H1 (cell line): ENCODE data around the gene CAMP. TPM values are rescaled to one million over a fixed set of nuclear protein-coding genes. Genes with fewer than 3 reads are reported as not detected.

Experiments used
- CTCF ChIA-PET: fragments of 300-600 bp; sonication (Branson Sonifier 250); formaldehyde crosslinking; loops from one replicate; lab custom pipeline; 2021; ENCODE audit not compliant: partially characterized antibody; lab: Charles Lee
- POLR2A ChIA-PET: fragments of 300-600 bp; sonication (Branson Sonifier 250); formaldehyde crosslinking; loops from one replicate; lab custom pipeline; 2021; ENCODE audit warnings: inconsistent platforms; ENCODE audit not compliant: partially characterized antibody; lab: Charles Lee
- DNase-seq, 2 experiments: peaks; one replicate each; pipeline versions ENCODE4 v3.0.0 to v3.0.0-alpha.2; 2010 to 2022; ENCODE audit warnings: low spot score in 2 of 2, low read depth in 1 of 2, mixed read lengths in 1 of 2
- FAIRE-seq: peaks from 2 replicates; lab custom pipeline; 2011; peaks lifted over from hg19 to GRCh38; lab: Jason Lieb, UNC
- H2AFZ ChIP-seq: 2 replicates; pipeline ENCODE4 v1.8.1; 2012; ENCODE audit warnings: low read length, inconsistent platforms
- H2AK5ac ChIP-seq: 2 replicates; pipeline ENCODE4 v1.6.1; 2013; ENCODE audit warnings: low read depth, low read length
- H2BK120ac ChIP-seq: replicated peaks from 2 replicates; pipeline ENCODE3; 2013; ENCODE audit warnings: low read depth, low read length, inconsistent platforms
- H2BK12ac ChIP-seq: 2 replicates; pipeline ENCODE4 v1.6.1; 2013; ENCODE audit warnings: low read depth, low read length
- H2BK15ac ChIP-seq: 2 replicates; pipeline ENCODE4 v1.6.1; 2013; ENCODE audit warnings: low read length
- H2BK20ac ChIP-seq: 2 replicates; pipeline ENCODE4 v1.6.1; 2013; ENCODE audit warnings: low read length
- H2BK5ac ChIP-seq: 2 replicates; pipeline ENCODE4 v1.6.1; 2013; ENCODE audit warnings: low read depth, low read length
- H3K14ac ChIP-seq: 2 replicates; pipeline ENCODE4 v1.6.1; 2013; ENCODE audit warnings: inconsistent platforms; ENCODE audit not compliant: insufficient read length
- H3K18ac ChIP-seq: 2 replicates; pipeline ENCODE4 v1.6.1; 2013; ENCODE audit warnings: low read length; ENCODE audit errors: extremely low read depth
- H3K23ac ChIP-seq: 2 replicates; pipeline ENCODE4 v1.6.1; 2013; ENCODE audit warnings: inconsistent platforms; ENCODE audit not compliant: insufficient read length
- H3K23me2 ChIP-seq: 2 replicates; pipeline ENCODE4 v1.6.1; 2013; ENCODE audit warnings: low read depth, low read length
- H3K27ac ChIP-seq: 2 replicates; pipeline ENCODE4 v1.6.1; 2011; ENCODE audit warnings: low read depth, low read length, inconsistent platforms
- H3K27me3 ChIP-seq, 4 experiments: replicated peaks in 1 of 4; 1 replicate in 1 of 4; 2 replicates in 3 of 4; pipeline versions ENCODE4 v1.6.1 to v1.8.1; 2011 to 2013; ENCODE audit warnings: low read length in 3 of 4, mild to moderate bottlenecking in 3 of 4, inconsistent platforms in 2 of 4, mixed read lengths in 2 of 4, moderate library complexity in 1 of 4; ENCODE audit not compliant: control insufficient read depth in 3 of 4, insufficient read depth in 3 of 4; ENCODE audit errors: extremely low read depth in 1 of 4
- H3K36me3 ChIP-seq, 4 experiments: 2 replicates each; pipeline versions ENCODE4 v1.6.1 to v1.8.1; 2011 to 2013; ENCODE audit warnings: mild to moderate bottlenecking in 4 of 4, low read length in 3 of 4, moderate library complexity in 2 of 4, control low read depth in 1 of 4, inconsistent platforms in 1 of 4; ENCODE audit not compliant: insufficient read depth in 4 of 4, control insufficient read depth in 2 of 4
- H3K4ac ChIP-seq: replicated peaks from 2 replicates; pipeline ENCODE3; 2013; ENCODE audit warnings: low read length, low read depth, mixed read lengths, inconsistent platforms; ENCODE audit not compliant: insufficient read length
- H3K4me1 ChIP-seq, 4 experiments: replicated peaks in 1 of 4; 1 replicate in 1 of 4; 2 replicates in 3 of 4; pipeline versions ENCODE4 v1.6.1 to v1.8.1; 2011 to 2013; ENCODE audit warnings: low read length in 3 of 4, inconsistent platforms in 2 of 4, mixed read lengths in 1 of 4; ENCODE audit not compliant: insufficient read depth in 4 of 4, control insufficient read depth in 3 of 4
- H3K4me2 ChIP-seq, 2 experiments: 2 replicates each; pipeline versions ENCODE4 v1.6.1 to v1.8.1; 2011 to 2013; ENCODE audit warnings: low read depth in 2 of 2, low read length in 2 of 2, control low read depth in 1 of 2, inconsistent platforms in 1 of 2, mild to moderate bottlenecking in 1 of 2; ENCODE audit not compliant: insufficient read depth in 1 of 2
- H3K4me3 ChIP-seq, 4 experiments: fragments of 200-600, 300-600 bp in 1 of 4; sonication (generic), shearing (Covaris generic), sonication (Bioruptor Twin) in 1 of 4; 2 replicates each; pipeline versions ENCODE4 v1.5.1 to v1.8.1; 2011 to 2016; ENCODE audit warnings: low read length in 4 of 4, low read depth in 3 of 4, control low read depth in 2 of 4, inconsistent platforms in 2 of 4, mild to moderate bottlenecking in 2 of 4, mixed read lengths in 1 of 4, moderate library complexity in 1 of 4; ENCODE audit not compliant: insufficient read depth in 2 of 4; ENCODE audit errors: extremely low read depth in 1 of 4
- H3K56ac ChIP-seq: replicated peaks from 2 replicates; pipeline ENCODE3; 2013; ENCODE audit warnings: low read depth, mild to moderate bottlenecking, mixed read lengths, low read length, inconsistent platforms; ENCODE audit not compliant: insufficient read length
- H3K79me1 ChIP-seq: 2 replicates; pipeline ENCODE4 v1.6.1; 2013; ENCODE audit warnings: low read depth, low read length, control low read depth
- H3K79me2 ChIP-seq, 2 experiments: 2 replicates each; pipeline versions ENCODE4 v1.6.1 to v1.8.1; 2012 to 2013; ENCODE audit warnings: low read length in 2 of 2, mild to moderate bottlenecking in 2 of 2, inconsistent platforms in 1 of 2; ENCODE audit not compliant: insufficient read depth in 2 of 2, control insufficient read depth in 1 of 2
- H3K9ac ChIP-seq, 4 experiments: replicated peaks in 1 of 4; 1 replicate in 1 of 4; 2 replicates in 3 of 4; pipeline versions ENCODE4 v1.6.1 to v1.8.1; 2011 to 2013; ENCODE audit warnings: low read depth in 3 of 4, low read length in 3 of 4, control low read depth in 2 of 4, mild to moderate bottlenecking in 2 of 4, moderate library complexity in 2 of 4, inconsistent platforms in 1 of 4; ENCODE audit errors: extremely low read depth in 1 of 4
- H3K9me3 ChIP-seq, 2 experiments: 2 replicates each; pipeline versions ENCODE4 v1.6.1 to v1.8.1; 2012 to 2013; ENCODE audit warnings: mild to moderate bottlenecking in 2 of 2, moderate library complexity in 2 of 2, control low read depth in 1 of 2, inconsistent platforms in 1 of 2, low read depth in 1 of 2, low read length in 1 of 2, mixed read lengths in 1 of 2; ENCODE audit not compliant: insufficient read depth in 2 of 2
- H4K20me1 ChIP-seq, 2 experiments: replicated peaks in 1 of 2; 2 replicates each; pipeline versions ENCODE3 to v1.8.1; 2011 to 2013; ENCODE audit warnings: inconsistent platforms in 2 of 2, low read length in 2 of 2, mild to moderate bottlenecking in 1 of 2; ENCODE audit not compliant: insufficient read depth in 2 of 2, control insufficient read depth in 1 of 2
- H4K5ac ChIP-seq: 2 replicates; pipeline ENCODE4 v1.6.1; 2013; ENCODE audit warnings: low read length, low read depth, mixed read lengths, inconsistent platforms; ENCODE audit not compliant: insufficient read length
- H4K8ac ChIP-seq: 2 replicates; pipeline ENCODE4 v1.8.0; 2013; ENCODE audit warnings: mild to moderate bottlenecking, moderate library complexity, low read length, inconsistent platforms; ENCODE audit not compliant: insufficient read depth; ENCODE audit errors: extremely low read depth
- H4K91ac ChIP-seq: replicated peaks from 2 replicates; pipeline ENCODE3; 2013; ENCODE audit warnings: low read length, mixed read lengths, inconsistent platforms; ENCODE audit not compliant: insufficient read length
- POLR2AphosphoS5 ChIP-seq: IDR thresholded peaks from 2 replicates; pipeline ENCODE4 v1.6.1; 2011; ENCODE audit warnings: low read depth, low read length
- TCF12 ChIP-seq: IDR thresholded peaks from 2 replicates; pipeline ENCODE4 v1.6.1; 2011; ENCODE audit warnings: low read depth, mild to moderate bottlenecking, low read length
- WGBS, 2 experiments: shearing (Covaris generic) in 1 of 2; methylation state at CpG; one replicate each; pipeline versions ENCODE4 v1.1.6 to v1.1.7; 2013 to 2015; ENCODE audit warnings: low lambda C conversion rate in 2 of 2, mixed read lengths in 2 of 2, inconsistent platforms in 1 of 2, low coverage in 1 of 2, missing lambda C conversion rate in 1 of 2; ENCODE audit not compliant: insufficient replicate concordance in 2 of 2, insufficient coverage in 1 of 2, insufficient read length in 1 of 2; ENCODE audit errors: extremely low coverage in 1 of 2, missing lambda C conversion rate in 1 of 2; 5-methylcytosine and 5-hydroxymethylcytosine counted together
- polyA plus RNA-seq, 7 experiments: library from polyadenylated mRNA; depleted of rRNA in 3 of 7; stranded (reverse) in 5 of 7; unstranded in 2 of 7; fragments of >200 nt in 5 of 7; fragments of 200-250 nt in 2 of 7; gene quantifications; 1 replicate in 5 of 7; 2 replicates in 1 of 7; 4 replicates in 1 of 7; pipeline versions ENCODE4 v1.2.1 to v1.2.3, GENCODE V29; 2011 to 2013; ENCODE audit warnings: missing spikeins in 2 of 7, mixed read lengths in 2 of 7
- total RNA-seq: library from RNA; stranded (reverse); fragmentation: NEBNext Ultra II Directional; extraction: Animal tissue kit (Norgen Biotek cat#: 25700); gene quantifications from 2 replicates; pipeline ENCODE4 v1.2.1, GENCODE V29; 2021

Gene CAMP
- total and polyA plus RNA-seq, 2 of the 8 experiments (the other 6 are each of a cell fraction or from before 2014, with no cell fraction given) = not detected

DNA sequence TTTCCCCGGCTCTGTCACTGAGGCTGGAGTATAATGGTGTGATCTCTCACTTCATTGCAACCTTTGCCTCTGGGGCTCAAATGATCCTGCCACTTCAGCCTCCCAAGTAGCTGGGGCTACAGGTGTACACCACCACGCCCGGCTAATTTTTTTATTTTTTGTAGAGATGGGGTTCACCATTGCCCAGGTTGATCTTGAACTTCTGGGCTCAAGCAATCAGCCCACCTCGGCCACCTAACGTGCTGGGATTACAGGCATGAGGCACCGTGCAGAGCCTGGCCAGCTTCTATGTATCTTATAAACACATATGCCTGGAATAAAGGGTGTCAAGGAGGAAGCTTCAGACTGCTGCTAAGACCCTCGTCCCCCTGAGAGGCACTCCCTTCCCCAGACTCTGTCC is 21.8 kb downstream of the CAMP start:
- Histone ChIP-seq H3K14ac (no peak overlapping the region), H4K91ac (no peak overlapping the region), H3K36me3 (peaks cover 8 to 48% (median 25%) of the 10 kb centered on the region in 4 experiments; a peak in 7 of 8 replicates), H4K8ac (no peak overlapping the region), H3K56ac (no peak overlapping the region), H4K20me1 (peaks cover 19 to 20% of the 10 kb centered on the region in 2 experiments), H3K27me3 (no peaks in the 10 kb centered on the region), H3K4me2 (no peak overlapping the region; a peak in 1 of 4 replicates), H2AFZ (no peak overlapping the region), H3K4me3 (no peak overlapping the region), H3K4me1 (peaks cover 2 to 9% (median 7%) of the 10 kb centered on the region in 4 experiments; a peak in 6 of 7 replicates), H2BK5ac (no peak overlapping the region), H2BK120ac (no peak overlapping the region), H3K23me2 (peaks cover 4% of the 10 kb centered on the region; the same call in 1 of the 2 replicates), H3K18ac (no peak overlapping the region), H2BK20ac (no peak overlapping the region), H2AK5ac (no peak overlapping the region), H3K27ac (no peak overlapping the region), H3K79me1 (peaks cover 2% of the 10 kb centered on the region; the same call in 1 of the 2 replicates), H3K79me2 (peaks cover 37 to 89% of the 10 kb centered on the region in 2 experiments), H3K23ac (no peak overlapping the region), H4K5ac (no peak overlapping the region), H3K4ac (no peak overlapping the region), H2BK15ac (no peak overlapping the region), H2BK12ac (no peak overlapping the region), H3K9ac (no peak overlapping the region), H3K9me3 (no peaks in the 10 kb centered on the region)
- WGBS, 2 experiments = 86% methylated on average over 7 of the region's 7 CpGs; no CpG with 5 or more reads in 1 of the 2 experiments
- no peak for FAIRE-seq
- TF ChIP-seq TCF12 = no peak
- peak; percentile 26; the same call in 1 of the 2 replicates for TF ChIP-seq POLR2AphosphoS5
- ChIA-PET CTCF (interaction anchor here (0.6 to 1.5 kb wide), 9 partner anchors 8 to 191 kb away, joined by 3 to 7 read pairs (median 3); no protein-coding TSS in a partner anchor), POLR2A (interaction anchor here (0.6 to 8.2 kb wide), 14 partner anchors 9 to 202 kb away, joined by 3 to 84 read pairs (median 4); partner anchors contain the start of genes ATRIP and CDC25A)
- no peak for DNase-seq
